Suppressor macrophage (primary cell): ENCODE measurements around the gene OR6C74.

Source experiments
- DNase-seq, 4 experiments: peaks; one replicate each; pipeline ENCODE4 v3.0.0-alpha.2; 2020 to 2022
- total RNA-seq, 17 experiments: gene quantifications; one replicate each; lab custom pipeline; 2026; ENCODE audit warnings: mixed read lengths in 6 of 17, inconsistent platforms in 3 of 17; lab: John Stamatoyannopoulos, UW

The OR6C74 gene
- total RNA-seq: 0 to 2.6 (median 0) reads per million in 17 experiments

GRCh38 chr12:55244309-55244708, at the start of gene OR6C74:
Gene OR6C74, plus strand, starts transcription at chr12:55244609. Its CDS starts 2,679 bp downstream, at chr12:55247288.
- no peak for DNase-seq

DNA sequence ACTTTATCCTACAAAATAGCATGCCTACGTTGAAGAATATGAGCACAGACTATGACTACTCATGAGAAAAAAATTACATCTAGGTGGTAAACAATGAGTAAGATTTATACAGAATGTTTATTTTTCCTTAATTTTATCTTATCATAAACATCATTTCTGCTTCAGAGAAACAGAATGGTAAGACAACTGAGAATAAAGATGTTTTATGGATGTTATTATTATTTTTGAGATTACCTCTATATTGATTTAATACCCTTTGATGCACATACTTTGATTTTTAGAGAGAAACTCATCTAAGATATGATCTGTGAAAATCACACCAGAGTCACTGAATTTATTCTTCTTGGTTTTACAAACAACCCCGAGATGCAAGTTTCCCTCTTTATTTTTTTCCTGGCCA, 23.7 kb upstream of the OR6C74 start, which contains the start of gene OR10A7:
OR10A7 (plus strand) TSS at position 301 of the 400 bp plus-strand sequence; CDS start at position 301, 0 bp downstream.
- DNase-seq: no peak

GRCh38 chr12:55226523-55226922, 17.9 kb upstream of the OR6C74 start:
- no peak for DNase-seq

DNA sequence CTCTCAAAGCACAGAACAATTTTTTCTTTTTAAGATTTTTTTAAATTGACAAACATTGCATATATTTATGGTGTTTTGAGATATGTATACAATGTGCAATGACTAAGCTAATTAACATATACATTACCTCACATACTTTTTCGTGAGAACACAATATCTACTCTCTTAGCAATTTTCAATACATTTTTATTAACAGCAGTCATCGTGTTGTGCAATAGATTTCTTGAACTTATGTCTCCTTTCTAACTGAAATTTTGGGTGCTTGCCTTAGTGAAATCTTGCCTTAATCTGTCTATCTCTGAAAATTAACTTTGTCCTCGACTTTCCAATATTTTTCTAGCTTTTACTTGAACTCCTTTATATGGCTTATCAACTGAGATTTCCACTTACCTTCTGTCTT, 16.8 kb upstream of the OR6C74 start:
- DNase-seq: no peak

GRCh38 chr12:55246159-55246558, 1.8 kb downstream of the OR6C74 start:
- no peak for DNase-seq

- DNase-seq: no peak
These were observed 6.5 kb downstream of the OR6C74 start for GRCh38 chr12:55250944-55251343.

- no peak for DNase-seq
These were observed 8.9 kb downstream of the OR6C74 start for GRCh38 chr12:55253281-55253680.

DNA sequence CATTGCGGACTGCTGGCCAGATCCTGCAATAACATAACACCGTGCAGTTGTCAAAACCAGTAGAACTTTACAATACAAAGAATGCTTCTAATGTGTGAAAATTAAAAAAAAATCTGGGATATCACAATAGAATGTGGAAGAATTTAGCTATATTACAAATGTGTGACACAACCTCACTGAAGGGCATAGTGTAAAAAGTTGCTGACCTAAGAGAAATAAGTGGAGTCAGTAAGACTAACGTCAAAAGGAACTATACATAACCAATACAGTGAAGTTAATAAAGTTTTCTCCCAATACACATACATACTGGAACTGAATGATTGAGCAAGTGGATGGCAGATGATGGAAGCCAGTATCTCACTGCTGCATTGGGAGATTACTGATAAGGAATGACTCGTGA, 12.4 kb downstream of the OR6C74 start:
- no peak for DNase-seq

DNA sequence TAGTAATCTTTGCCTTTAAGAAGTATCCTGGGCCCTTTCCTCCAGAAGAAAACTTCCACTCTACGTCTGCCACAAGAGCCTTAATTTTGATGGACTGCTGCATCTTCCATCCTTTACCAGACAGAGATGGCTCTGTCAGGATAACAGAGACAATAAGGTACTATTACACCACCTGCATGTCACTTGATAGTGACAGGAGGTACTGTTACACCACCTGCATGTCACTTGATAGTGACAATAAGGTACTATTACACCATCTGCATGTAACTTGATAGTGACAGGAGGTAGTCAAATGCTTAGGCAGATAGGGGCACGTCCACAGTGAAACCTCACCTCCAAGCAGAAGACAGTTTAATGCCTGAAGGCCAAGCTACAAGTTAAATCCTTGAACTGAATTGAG, 13.9 kb downstream of the OR6C74 start:
- no peak for DNase-seq

GRCh38 chr12:55280991-55281390, 36.6 kb downstream of the OR6C74 start:
- DNase-seq: no peak

DNA sequence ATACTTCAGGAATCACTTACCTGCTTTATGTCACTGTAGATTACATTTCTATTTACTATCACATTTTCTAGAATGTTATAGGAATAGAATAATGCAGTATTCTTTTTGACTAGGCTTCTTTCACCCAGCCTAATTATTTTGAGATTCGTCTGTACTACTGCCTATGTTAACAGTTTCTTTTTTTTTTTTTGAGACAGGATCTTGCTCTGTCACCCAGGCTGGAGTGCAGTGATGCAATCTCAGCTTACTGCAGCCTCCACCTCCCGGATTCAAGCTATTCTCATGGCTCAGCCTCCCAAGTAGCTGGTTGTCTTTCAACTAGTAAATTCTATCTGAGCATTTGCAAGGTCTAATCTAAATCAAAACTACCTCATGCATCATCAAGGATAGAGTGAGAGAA, 45.6 kb downstream of the OR6C74 start:
- DNase-seq: no peak
